BJ (cell line): ENCODE results near the gene TXNRD3. TPM values are rescaled to one million over a fixed set of nuclear protein-coding genes. Genes with fewer than 3 reads are reported as not detected.
A peak's percentile ranks its signal among the peaks of the same experiment; 100 is the strongest.
"Not testable (repeated sequence)": the region's sequence is repeated elsewhere in the genome, so short reads cannot be mapped to it uniquely, and the experiment has no call there.

Experiments
- CTCF ChIA-PET: fragments of 350-600 bp; formaldehyde crosslinking; extraction: SDS; loops from one replicate; lab custom pipeline; 2021; ENCODE audit warnings: antibody characterized with exemption, inconsistent platforms; lab: Yijun Ruan, JAX
- POLR2A ChIA-PET: fragments of 300-600 bp; sonication (Branson Sonifier 250); formaldehyde crosslinking; extraction: SDS; loops from one replicate; lab custom pipeline; 2021; ENCODE audit warnings: antibody characterized with exemption; lab: Charles Lee
- DNase-seq: peaks from one replicate; pipeline ENCODE4 v3.0.0-alpha.2; 2011; ENCODE audit warnings: low read depth
- H3K27me3 ChIP-seq: 2 replicates; pipeline ENCODE4 v1.6.0; 2011; ENCODE audit warnings: low read length; ENCODE audit not compliant: control insufficient read depth, insufficient read depth
- H3K36me3 ChIP-seq: 2 replicates; pipeline ENCODE4 v1.5.1; 2011; ENCODE audit warnings: low read length; ENCODE audit not compliant: control insufficient read depth, insufficient read depth
- H3K4me3 ChIP-seq: 2 replicates; pipeline ENCODE4 v1.5.1; 2011; ENCODE audit warnings: low read depth, mild to moderate bottlenecking, control low read depth, low read length
- polyA plus RNA-seq: library from polyadenylated mRNA; depleted of rRNA; stranded (reverse); fragments of >200 nt; gene quantifications from 2 replicates; pipeline ENCODE4 v1.2.3, GENCODE V29; 2011
- TF ChIP-seq, protein P1 (sequence below): IDR thresholded peaks from 2 replicates; pipeline ENCODE4 v1.5.1; 2011; ENCODE audit warnings: low read depth, mild to moderate bottlenecking, control low read depth, inconsistent platforms, low read length, moderate library complexity; ENCODE audit not compliant: insufficient read depth

Gene TXNRD3
- polyA plus RNA-seq, 1 experiment, result 4.4 TPM

DNA sequence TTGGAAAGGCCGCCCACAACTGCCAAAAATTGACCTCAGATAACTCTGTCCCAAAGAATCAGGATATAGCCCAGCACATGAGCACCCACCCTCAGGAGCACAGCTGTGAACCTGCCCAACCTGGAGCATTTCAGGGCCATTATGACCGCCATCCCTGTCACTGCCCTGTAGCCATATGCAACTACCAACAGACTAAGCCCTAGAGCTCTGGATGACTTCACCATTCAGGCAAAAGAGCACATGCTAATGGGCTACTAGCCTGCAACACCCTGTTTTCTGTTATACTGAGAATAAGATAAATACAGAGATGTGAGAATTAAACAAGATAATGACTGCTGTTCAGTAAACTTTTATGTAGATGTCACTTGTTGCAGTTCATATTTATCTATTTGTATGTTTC, 45.0 kb downstream of the TXNRD3 start:
- Histone ChIP-seq H3K27me3 (no peaks in the 10 kb centered on the region), H3K4me3 (no peak overlapping the region), H3K36me3 (peaks cover 1% of the 10 kb centered on the region; the same call in 1 of the 2 replicates)
- TF ChIP-seq, protein P1, sequence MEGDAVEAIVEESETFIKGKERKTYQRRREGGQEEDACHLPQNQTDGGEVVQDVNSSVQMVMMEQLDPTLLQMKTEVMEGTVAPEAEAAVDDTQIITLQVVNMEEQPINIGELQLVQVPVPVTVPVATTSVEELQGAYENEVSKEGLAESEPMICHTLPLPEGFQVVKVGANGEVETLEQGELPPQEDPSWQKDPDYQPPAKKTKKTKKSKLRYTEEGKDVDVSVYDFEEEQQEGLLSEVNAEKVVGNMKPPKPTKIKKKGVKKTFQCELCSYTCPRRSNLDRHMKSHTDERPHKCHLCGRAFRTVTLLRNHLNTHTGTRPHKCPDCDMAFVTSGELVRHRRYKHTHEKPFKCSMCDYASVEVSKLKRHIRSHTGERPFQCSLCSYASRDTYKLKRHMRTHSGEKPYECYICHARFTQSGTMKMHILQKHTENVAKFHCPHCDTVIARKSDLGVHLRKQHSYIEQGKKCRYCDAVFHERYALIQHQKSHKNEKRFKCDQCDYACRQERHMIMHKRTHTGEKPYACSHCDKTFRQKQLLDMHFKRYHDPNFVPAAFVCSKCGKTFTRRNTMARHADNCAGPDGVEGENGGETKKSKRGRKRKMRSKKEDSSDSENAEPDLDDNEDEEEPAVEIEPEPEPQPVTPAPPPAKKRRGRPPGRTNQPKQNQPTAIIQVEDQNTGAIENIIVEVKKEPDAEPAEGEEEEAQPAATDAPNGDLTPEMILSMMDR, result no peak
- ChIA-PET CTCF (no interaction called here), POLR2A (no interaction called here)
- no peak for DNase-seq

DNA sequence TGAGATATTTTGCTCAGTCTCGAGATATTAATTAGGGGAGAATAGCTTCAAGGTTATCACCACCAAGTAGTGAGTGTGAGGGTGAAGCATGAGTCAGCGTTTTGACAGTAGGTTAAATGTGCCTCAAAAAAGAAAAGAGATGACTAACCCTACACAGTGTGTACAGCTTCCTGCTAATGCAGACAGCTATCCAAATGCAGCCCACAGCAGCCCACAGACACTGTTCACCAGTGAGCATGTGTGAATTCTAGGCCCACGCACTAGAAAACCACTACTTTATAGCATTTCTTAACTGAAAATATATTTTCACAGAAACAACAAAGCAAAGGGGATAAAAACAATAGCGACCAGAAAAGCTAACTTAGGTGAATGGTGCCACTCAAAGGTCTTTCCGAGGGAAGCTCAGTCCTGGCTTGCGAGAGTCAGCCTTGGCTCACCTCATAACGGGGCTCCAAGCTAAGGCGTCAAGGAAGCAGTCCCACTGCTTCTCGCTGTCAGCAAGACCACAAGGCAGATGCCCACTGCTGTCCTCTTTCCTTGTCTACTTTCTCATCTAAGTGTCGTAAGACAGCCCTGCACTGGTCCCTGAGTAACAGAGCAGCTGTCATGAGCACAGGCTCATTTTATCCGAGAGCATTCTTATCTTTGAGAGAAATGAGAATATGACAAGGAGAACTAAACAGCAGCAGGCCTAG, 47.6 kb downstream of the TXNRD3 start:
- DNase-seq, result peak; percentile 7
- CTCF ChIA-PET, result no interaction called here
- no peak overlapping the region for H3K4me3 ChIP-seq
- TF ChIP-seq, protein P1, result no peak
- H3K36me3 ChIP-seq, result peaks cover 1% of the 10 kb centered on the region; the same call in 1 of the 2 replicates
- H3K27me3 ChIP-seq, result no peaks in the 10 kb centered on the region
- POLR2A ChIA-PET, result interaction anchor here (0.5 kb wide), 1 partner anchor 849 kb away, joined by 4 read pairs; no protein-coding TSS in a partner anchor

DNA sequence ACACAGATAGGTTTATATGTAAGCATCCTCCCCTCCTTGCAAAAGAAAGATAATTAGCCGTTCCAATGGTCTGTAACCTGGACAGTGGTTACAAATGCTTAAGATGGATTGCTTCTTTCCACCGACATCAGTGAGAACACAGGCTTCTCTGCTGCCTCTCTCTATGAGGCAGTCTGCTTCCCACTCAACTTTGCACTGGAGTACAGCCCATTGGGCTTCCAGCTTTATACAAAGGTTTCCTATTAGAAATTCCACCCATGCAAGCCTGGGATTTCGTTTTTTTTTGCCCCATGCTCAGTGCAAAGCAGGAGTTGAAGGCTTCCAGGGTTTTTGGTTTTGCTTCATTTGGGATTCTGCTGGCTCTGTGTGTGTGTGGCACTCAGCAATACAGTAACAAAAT, 48.9 kb downstream of the TXNRD3 start:
- Histone ChIP-seq H3K36me3 (peaks cover 1% of the 10 kb centered on the region; the same call in 1 of the 2 replicates), H3K4me3 (no peak overlapping the region), H3K27me3 (no peaks in the 10 kb centered on the region)
- CTCF ChIA-PET, result no interaction called here
- no peak for DNase-seq
- POLR2A ChIA-PET, result no interaction called here
- TF ChIP-seq, protein P1, result no peak

DNA sequence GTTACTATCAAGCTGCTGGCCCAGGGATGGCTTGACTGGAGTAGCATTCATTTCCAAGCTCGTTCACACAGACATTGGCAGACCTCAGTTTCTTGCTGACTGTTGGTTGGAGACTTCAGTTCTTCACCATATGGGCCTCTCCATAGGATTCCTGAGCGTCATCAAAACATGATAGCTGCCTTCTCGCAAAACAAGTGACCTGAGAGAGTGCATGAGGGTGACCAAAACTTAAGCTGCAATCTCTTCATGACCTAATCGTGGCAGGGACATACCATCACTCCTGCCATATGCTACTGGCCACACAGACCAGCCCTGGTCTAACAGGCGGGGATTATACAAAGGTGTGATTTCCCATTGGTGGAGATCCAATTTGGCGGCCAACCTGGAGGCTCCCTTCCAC, 50.2 kb downstream of the TXNRD3 start:
- POLR2A ChIA-PET, result no interaction called here
- H3K36me3 ChIP-seq, result 0 out of 2 replicates have a peak, but pooled peaks cover 1% of the 10 kb centered on the region
- no peaks in the 10 kb centered on the region; the same call in 1 of the 2 replicates for H3K27me3 ChIP-seq
- H3K4me3 ChIP-seq, result no peak overlapping the region
- TF ChIP-seq, protein P1, result no peak
- CTCF ChIA-PET, result interaction anchor here (1.3 kb wide), 1 partner anchor 13 kb away, joined by 3 read pairs; no protein-coding TSS in a partner anchor
- DNase-seq, result no peak

DNA sequence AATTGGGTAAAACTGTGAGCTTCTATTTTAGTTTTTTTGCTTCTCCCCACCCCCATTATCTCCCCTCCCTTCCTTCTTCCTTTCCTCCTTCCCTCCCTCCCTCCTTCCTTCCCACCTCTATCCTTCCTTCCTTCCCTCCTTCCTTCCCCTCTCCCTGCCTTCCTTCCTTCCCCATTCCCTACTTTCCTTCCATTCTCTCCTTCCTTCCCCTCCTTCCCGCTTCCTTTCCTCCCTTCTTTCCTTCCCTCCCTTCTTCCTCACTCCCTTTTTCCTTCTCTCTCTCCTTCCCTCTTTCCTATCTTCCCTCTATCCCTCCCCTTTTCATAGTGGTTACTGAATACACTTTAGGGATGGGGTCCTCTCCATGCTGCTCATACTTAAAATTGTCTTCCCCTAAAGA, 55.8 kb downstream of the TXNRD3 start:
- no peak overlapping the region for H3K4me3 ChIP-seq
- no peak for DNase-seq
- H3K36me3 ChIP-seq, result no peaks in the 10 kb centered on the region
- H3K27me3 ChIP-seq, result no peaks in the 10 kb centered on the region; the same call in none of the 2 replicates
- CTCF ChIA-PET, result no interaction called here
- POLR2A ChIA-PET, result no interaction called here
- TF ChIP-seq, protein P1, result no peak

DNA sequence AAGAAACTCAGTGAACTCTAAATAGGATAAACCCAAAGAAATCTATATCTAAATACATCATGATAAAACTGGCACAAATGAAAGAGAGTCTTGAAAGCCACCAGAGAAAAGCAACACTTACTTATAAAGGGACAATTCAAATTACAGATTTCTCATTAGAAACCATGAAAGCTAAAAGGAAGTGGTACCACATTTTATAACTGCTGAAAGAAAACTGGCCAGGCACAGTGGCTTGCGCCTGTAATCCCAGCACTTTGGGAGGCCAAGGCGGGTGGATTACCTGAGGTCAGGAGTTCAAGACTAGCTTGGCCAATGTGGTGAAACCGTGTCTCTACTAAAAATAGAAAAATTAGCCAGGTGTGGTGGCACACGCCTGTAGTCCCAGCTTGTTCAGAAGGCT, 59.4 kb downstream of the TXNRD3 start:
- CTCF ChIA-PET, result not testable (repeated sequence)

DNA sequence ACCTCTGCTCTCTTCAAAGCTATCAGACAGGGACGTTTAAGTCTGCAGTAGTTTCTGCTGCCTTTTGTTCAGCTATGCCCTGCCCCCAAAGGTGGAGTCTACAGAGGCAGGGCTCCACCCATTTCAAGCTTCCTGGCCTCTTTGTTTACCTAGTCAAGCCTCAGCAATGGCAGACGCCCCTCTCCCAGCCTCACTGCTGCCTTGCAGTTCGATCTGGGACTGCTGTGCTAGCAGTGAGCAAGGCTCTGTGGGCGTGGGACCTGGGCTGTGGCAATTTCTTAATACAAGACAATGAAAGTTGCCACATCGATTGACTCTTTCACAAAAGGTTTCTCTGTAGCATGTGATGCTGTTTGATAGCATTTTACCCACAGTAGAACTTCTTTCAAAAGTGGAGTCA, 63.4 kb downstream of the TXNRD3 start:
- H3K27me3 ChIP-seq, DNase-seq, H3K36me3 ChIP-seq, POLR2A ChIA-PET, H3K4me3 ChIP-seq: not testable (repeated sequence)
- CTCF ChIA-PET, result interaction anchor here (1.6 kb wide), 1 partner anchor 12 kb away, joined by 3 read pairs; no protein-coding TSS in a partner anchor

More for the DNA sequence above, 59.4 kb downstream of the TXNRD3 start:
- DNase-seq, H3K4me3 ChIP-seq, H3K36me3 ChIP-seq, H3K27me3 ChIP-seq, POLR2A ChIA-PET: not testable (repeated sequence)
